Measurements from ENCODE around the gene ABHD4.
"Not testable (repeated sequence)": the region's sequence is repeated elsewhere in the genome, so short reads cannot be mapped to it uniquely, and the experiment has no call there.

- TF ChIP-seq POLR2A (IDR thresholded peaks at IDR 0.05); CTCF (IDR thresholded peaks at IDR 0.05 in 4 of 5, conservative IDR thresholded peaks at IDR 0.05 in 1 of 5): not testable (repeated sequence)
Measured at GRCh38 chr14:22553861-22554497, 44.1 kb upstream of the ABHD4 start.
